HG03045 (cell line): Measurements from ENCODE around the gene GRM4.
"Not testable (repeated sequence)": the region's sequence is repeated elsewhere in the genome, so short reads cannot be mapped to it uniquely, and the experiment has no call there.

Source experiments
- ATAC-seq: cut with Tn5 transposase; IDR thresholded peaks from one replicate; pipeline ENCODE4 v1.9.1; 2021; ENCODE audit warnings: mild to moderate bottlenecking, moderate library complexity; ENCODE audit not compliant: unreplicated experiment

Gene GRM4

GRCh38 chr6:34027445-34027936 lies 118.4 kb downstream of the GRM4 start:
- no peak for ATAC-seq

GRCh38 chr6:34025861-34026260 lies 120.0 kb downstream of the GRM4 start:
- no peak for ATAC-seq

- no peak for ATAC-seq
These were observed 120.6 kb downstream of the GRM4 start for GRCh38 chr6:34025112-34025807.

GRCh38 chr6:34022873-34023255 lies 123.0 kb downstream of the GRM4 start:
- no peak for ATAC-seq

- ATAC-seq, result no peak
These were observed 123.5 kb downstream of the GRM4 start for GRCh38 chr6:34022250-34022872.

GRCh38 chr6:34021554-34022190 lies 124.2 kb downstream of the GRM4 start:
- no peak for ATAC-seq

GRCh38 chr6:34020807-34021553 lies 124.9 kb downstream of the GRM4 start:
- no peak for ATAC-seq

GRCh38 chr6:34020278-34020677 lies 125.6 kb downstream of the GRM4 start:
- ATAC-seq, result no peak

GRCh38 chr6:34018961-34019606 lies 126.8 kb downstream of the GRM4 start:
- no peak for ATAC-seq

GRCh38 chr6:34018026-34018425 lies 127.9 kb downstream of the GRM4 start:
- ATAC-seq, result no peak

GRCh38 chr6:34017106-34017805 lies 128.6 kb downstream of the GRM4 start:
- no peak for ATAC-seq

GRCh38 chr6:34016573-34016972 lies 129.3 kb downstream of the GRM4 start:
- ATAC-seq, result not testable (repeated sequence)

GRCh38 chr6:34015586-34015985 lies 130.3 kb downstream of the GRM4 start:
- no peak for ATAC-seq

- ATAC-seq, result no peak
These were observed 134.6 kb downstream of the GRM4 start for GRCh38 chr6:34011264-34011663.

GRCh38 chr6:34005901-34006531 lies 139.9 kb downstream of the GRM4 start:
- ATAC-seq, result no peak

- no peak for ATAC-seq
These were observed 141.2 kb downstream of the GRM4 start for GRCh38 chr6:34004706-34005105.

GRCh38 chr6:34003962-34004361 lies 141.9 kb downstream of the GRM4 start:
- no peak for ATAC-seq

- no peak for ATAC-seq
These were observed 143.9 kb downstream of the GRM4 start for GRCh38 chr6:34001706-34002621.

GRCh38 chr6:34000281-34000680 lies 145.6 kb downstream of the GRM4 start:
- ATAC-seq, result no peak
